ENCODE data around the gene EML5. TPM values are rescaled to one million over a fixed set of nuclear protein-coding genes. Genes with fewer than 3 reads are reported as not detected.

EML5 gene
- total and polyA plus RNA-seq, 2 experiments from 2014 or later: 0.18 to 1.6 TPM

DNA sequence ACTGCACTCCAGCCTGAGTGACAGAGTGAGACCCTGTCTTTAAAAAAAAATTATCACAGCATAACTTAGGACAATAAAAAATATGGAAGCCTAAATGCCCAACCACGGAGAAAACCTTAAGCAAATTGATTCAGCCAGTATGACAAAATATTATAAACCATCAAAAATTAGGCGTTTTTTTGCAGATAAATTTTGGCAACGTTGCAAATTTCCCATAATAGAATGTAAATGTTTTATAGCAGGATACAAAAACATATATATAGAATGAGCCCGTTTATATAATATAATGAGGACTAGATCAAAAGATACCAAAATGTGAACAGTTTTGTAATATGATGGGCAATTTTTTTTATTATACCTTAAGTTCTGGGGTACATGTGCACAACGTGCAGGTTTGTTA is 6.8 kb upstream of the EML5 start:
- Histone ChIP-seq H3K36me3 (ENCODE audit: insufficient read depth) (no peaks in the 10 kb centered on the region), H3K79me2 (replicated peaks; ENCODE audit: insufficient read depth) (no peaks in the 10 kb centered on the region), H3K4me3 (no peak overlapping the region), H3F3A (replicated peaks; ENCODE audit: low read depth) (no peaks in the 10 kb centered on the region), H2AFZ (no peak overlapping the region), H3K27me3 (ENCODE audit: insufficient read depth) (peaks cover 2% of the 10 kb centered on the region; the same call in 1 of the 2 replicates), H3K9me2 (ENCODE audit: insufficient read depth) (no peaks in the 10 kb centered on the region), H4K20me1 (replicated peaks; ENCODE audit: insufficient read depth) (no peaks in the 10 kb centered on the region), H3K4me2 (no peak overlapping the region), H3K4me1 (ENCODE audit: insufficient read depth) (no peaks in the 10 kb centered on the region), H3K27ac (ENCODE audit: low read depth) (no peak overlapping the region)
- no peak overlapping the region for H3K4me3 Mint-ChIP-seq
- H3K9me3 Mint-ChIP-seq: peaks cover 3% of the 10 kb centered on the region; the same call in 1 of the 3 replicates
- no peak for DNase-seq (ENCODE audit: low spot score)
- no peak for ATAC-seq
- H3K27me3 Mint-ChIP-seq (ENCODE audit: insufficient read depth, low read depth, poor library complexity): peaks cover 5% of the 10 kb centered on the region
- TF ChIP-seq CTCF (conservative IDR thresholded peaks at IDR 0.05; ENCODE audit: low read depth in 2 of 2) (no peak), STAT1 (IDR thresholded peaks at IDR 0.05; ENCODE audit: unreplicated experiment) (no peak), ZNF331 (CRISPR knock-in tag; IDR thresholded peaks at IDR 0.05; ENCODE audit: low read depth) (no peak), POLR2AphosphoS5 (IDR thresholded peaks at IDR 0.05; ENCODE audit: low read depth) (no peak), ETS1 (IDR thresholded peaks at IDR 0.05) (no peak), CREB1 (CRISPR knock-in tag; IDR thresholded peaks at IDR 0.05; ENCODE audit: low read depth) (no peak), ZNF114 (CRISPR knock-in tag; IDR thresholded peaks at IDR 0.05) (no peak), JUNB (IDR thresholded peaks at IDR 0.05; ENCODE audit: unreplicated experiment) (no peak), NANOG (IDR thresholded peaks at IDR 0.05; ENCODE audit: borderline replicate concordance) (no peak), EZH2phosphoT487 (IDR thresholded peaks at IDR 0.05; ENCODE audit: unreplicated experiment) (no peak)
- TF ChIP-seq, protein P1, sequence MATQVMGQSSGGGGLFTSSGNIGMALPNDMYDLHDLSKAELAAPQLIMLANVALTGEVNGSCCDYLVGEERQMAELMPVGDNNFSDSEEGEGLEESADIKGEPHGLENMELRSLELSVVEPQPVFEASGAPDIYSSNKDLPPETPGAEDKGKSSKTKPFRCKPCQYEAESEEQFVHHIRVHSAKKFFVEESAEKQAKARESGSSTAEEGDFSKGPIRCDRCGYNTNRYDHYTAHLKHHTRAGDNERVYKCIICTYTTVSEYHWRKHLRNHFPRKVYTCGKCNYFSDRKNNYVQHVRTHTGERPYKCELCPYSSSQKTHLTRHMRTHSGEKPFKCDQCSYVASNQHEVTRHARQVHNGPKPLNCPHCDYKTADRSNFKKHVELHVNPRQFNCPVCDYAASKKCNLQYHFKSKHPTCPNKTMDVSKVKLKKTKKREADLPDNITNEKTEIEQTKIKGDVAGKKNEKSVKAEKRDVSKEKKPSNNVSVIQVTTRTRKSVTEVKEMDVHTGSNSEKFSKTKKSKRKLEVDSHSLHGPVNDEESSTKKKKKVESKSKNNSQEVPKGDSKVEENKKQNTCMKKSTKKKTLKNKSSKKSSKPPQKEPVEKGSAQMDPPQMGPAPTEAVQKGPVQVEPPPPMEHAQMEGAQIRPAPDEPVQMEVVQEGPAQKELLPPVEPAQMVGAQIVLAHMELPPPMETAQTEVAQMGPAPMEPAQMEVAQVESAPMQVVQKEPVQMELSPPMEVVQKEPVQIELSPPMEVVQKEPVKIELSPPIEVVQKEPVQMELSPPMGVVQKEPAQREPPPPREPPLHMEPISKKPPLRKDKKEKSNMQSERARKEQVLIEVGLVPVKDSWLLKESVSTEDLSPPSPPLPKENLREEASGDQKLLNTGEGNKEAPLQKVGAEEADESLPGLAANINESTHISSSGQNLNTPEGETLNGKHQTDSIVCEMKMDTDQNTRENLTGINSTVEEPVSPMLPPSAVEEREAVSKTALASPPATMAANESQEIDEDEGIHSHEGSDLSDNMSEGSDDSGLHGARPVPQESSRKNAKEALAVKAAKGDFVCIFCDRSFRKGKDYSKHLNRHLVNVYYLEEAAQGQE (IDR thresholded peaks at IDR 0.05; ENCODE audit: unreplicated experiment): no peak
- TF ChIP-seq, protein P2, sequence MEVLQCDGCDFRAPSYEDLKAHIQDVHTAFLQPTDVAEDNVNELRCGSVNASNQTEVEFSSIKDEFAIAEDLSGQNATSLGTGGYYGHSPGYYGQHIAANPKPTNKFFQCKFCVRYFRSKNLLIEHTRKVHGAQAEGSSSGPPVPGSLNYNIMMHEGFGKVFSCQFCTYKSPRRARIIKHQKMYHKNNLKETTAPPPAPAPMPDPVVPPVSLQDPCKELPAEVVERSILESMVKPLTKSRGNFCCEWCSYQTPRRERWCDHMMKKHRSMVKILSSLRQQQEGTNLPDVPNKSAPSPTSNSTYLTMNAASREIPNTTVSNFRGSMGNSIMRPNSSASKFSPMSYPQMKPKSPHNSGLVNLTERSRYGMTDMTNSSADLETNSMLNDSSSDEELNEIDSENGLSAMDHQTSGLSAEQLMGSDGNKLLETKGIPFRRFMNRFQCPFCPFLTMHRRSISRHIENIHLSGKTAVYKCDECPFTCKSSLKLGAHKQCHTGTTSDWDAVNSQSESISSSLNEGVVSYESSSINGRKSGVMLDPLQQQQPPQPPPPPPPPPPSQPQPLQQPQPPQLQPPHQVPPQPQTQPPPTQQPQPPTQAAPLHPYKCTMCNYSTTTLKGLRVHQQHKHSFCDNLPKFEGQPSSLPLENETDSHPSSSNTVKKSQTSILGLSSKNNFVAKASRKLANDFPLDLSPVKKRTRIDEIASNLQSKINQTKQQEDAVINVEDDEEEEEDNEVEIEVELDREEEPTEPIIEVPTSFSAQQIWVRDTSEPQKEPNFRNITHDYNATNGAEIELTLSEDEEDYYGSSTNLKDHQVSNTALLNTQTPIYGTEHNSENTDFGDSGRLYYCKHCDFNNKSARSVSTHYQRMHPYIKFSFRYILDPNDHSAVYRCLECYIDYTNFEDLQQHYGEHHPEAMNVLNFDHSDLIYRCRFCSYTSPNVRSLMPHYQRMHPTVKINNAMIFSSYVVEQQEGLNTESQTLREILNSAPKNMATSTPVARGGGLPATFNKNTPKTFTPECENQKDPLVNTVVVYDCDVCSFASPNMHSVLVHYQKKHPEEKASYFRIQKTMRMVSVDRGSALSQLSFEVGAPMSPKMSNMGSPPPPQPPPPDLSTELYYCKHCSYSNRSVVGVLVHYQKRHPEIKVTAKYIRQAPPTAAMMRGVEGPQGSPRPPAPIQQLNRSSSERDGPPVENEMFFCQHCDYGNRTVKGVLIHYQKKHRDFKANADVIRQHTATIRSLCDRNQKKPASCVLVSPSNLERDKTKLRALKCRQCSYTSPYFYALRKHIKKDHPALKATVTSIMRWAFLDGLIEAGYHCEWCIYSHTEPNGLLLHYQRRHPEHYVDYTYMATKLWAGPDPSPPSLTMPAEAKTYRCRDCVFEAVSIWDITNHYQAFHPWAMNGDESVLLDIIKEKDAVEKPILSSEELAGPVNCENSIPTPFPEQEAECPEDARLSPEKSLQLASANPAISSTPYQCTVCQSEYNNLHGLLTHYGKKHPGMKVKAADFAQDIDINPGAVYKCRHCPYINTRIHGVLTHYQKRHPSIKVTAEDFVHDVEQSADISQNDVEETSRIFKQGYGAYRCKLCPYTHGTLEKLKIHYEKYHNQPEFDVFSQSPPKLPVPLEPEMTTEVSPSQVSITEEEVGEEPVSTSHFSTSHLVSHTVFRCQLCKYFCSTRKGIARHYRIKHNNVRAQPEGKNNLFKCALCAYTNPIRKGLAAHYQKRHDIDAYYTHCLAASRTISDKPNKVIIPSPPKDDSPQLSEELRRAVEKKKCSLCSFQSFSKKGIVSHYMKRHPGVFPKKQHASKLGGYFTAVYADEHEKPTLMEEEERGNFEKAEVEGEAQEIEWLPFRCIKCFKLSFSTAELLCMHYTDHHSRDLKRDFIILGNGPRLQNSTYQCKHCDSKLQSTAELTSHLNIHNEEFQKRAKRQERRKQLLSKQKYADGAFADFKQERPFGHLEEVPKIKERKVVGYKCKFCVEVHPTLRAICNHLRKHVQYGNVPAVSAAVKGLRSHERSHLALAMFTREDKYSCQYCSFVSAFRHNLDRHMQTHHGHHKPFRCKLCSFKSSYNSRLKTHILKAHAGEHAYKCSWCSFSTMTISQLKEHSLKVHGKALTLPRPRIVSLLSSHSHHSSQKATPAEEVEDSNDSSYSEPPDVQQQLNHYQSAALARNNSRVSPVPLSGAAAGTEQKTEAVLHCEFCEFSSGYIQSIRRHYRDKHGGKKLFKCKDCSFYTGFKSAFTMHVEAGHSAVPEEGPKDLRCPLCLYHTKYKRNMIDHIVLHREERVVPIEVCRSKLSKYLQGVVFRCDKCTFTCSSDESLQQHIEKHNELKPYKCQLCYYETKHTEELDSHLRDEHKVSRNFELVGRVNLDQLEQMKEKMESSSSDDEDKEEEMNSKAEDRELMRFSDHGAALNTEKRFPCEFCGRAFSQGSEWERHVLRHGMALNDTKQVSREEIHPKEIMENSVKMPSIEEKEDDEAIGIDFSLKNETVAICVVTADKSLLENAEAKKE (CRISPR knock-in tag; IDR thresholded peaks at IDR 0.05): no peak
- no peaks in the 10 kb centered on the region for H3K4me1 Mint-ChIP-seq
- H3K27ac Mint-ChIP-seq: no peak overlapping the region
- H3K36me3 Mint-ChIP-seq (ENCODE audit: low read depth): no peaks in the 10 kb centered on the region

All from GM23338 (cell line).